ENCODE measurements around the gene FAM184A.

Gene FAM184A

GRCh38 chr6:118953391-118953790 is 125.1 kb downstream of the FAM184A start:
- no peak for DNase-seq

DNA sequence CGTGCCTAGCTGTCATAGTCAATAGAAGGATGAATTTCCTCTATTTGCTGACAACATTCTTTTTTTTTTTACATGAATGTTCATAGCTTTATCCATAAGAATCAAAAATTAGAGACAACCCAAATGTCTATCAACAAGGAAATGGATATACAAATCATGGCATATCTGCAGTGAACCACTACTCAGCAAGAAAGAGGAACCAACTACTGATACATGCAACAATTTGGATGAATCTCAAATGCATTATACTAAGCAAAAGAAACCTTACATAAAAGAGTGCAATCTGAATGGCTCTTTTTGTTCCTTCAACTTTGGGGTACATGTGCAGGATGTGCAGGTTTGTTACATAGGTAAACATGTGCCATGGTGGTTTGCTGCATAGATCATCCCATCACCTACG is 125.8 kb downstream of the FAM184A start:
- DNase-seq: no peak

- no peak for DNase-seq
Measured at GRCh38 chr6:118945217-118945616, 133.2 kb downstream of the FAM184A start.

- DNase-seq: no peak
Measured at GRCh38 chr6:118940770-118941169, 137.7 kb downstream of the FAM184A start.

- no peak for DNase-seq
Measured at GRCh38 chr6:118939683-118940082, 138.8 kb downstream of the FAM184A start.

DNA sequence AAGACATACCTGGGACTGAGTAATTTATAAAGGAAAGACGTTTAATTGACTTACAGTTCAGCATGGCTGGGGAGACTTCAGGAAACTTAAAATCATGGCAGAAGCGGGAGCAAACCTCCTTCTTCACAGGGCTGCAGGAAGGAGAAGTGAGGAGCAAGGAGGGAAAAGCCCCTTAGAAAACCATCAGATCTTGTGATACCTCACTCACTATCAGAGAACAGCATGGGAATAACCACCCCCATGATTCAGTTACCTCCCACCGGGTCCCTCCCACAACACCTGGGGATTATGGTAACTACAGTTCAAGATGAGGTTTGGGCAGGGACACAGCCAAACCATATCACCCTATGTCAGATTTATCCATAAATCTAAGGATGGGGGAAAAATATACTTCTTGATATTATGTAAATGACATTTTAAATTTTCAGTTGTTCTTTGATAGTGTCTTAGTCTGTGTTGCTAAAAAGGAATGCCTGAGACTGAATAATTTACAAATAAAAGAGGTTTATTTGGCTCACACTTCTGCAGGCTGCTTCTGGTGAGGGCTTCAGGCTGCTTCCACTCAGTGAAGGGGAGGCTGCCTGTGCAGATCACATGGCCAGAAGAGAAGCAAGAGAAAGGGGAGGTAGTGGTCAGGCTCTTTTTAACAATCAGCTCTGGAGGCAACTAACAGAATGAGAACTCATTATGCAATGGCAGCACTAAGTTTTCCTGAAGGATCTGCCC is 142.3 kb downstream of the FAM184A start:
- no peak for DNase-seq

GRCh38 chr6:118935331-118935668 is 143.2 kb downstream of the FAM184A start:
- DNase-seq: no peak

- DNase-seq: peak; percentile 48
Measured at GRCh38 chr6:118934461-118935330, 143.8 kb downstream of the FAM184A start, which contains the start of gene MCM9. TSS of gene MCM9 (minus strand) at chr6:118935159. CDS start at chr6:118931723, 3,436 bp downstream.

- DNase-seq: no peak
Measured at GRCh38 chr6:118933855-118934460, 144.5 kb downstream of the FAM184A start.

DNA sequence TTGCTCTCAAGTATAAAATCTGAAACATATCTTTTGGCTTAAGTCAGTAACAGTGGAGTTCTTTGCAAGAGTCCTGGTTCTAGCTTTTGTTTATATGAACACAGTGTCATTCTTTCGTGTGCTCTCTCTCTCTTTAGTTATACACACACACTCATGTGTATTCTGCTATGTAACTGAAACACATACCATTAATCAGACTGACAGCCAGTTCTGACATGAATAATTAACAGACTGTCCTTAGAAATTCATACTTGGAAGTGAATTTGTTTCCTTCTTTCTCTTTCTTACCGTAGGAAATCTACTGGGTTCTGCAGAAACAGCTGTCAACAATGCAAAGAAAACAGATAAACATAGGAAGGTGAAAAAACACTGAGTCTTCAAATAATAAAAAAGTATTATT is 146.0 kb downstream of the FAM184A start:
- DNase-seq: no peak

GRCh38 chr6:118931436-118931835 is 147.0 kb downstream of the FAM184A start:
- no peak for DNase-seq

DNA sequence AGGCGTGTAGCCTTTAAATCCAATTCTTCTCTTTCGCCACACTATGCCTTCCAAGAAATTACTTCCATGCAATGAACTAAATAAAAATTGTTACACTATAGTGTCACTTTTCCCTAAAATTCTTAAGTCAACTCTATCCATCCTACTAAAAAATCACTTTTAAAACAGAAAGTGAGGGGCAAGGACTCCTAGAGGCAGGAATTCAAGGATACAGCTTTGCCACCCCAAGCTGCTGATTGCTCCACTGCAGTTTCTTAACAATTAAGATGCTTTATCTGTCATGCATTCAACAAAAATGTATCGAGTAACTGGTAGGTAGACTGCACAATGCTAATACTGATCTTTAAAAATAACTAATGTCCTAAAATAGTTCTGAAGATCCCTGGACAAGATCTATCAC is 147.8 kb downstream of the FAM184A start:
- DNase-seq: no peak

DNA sequence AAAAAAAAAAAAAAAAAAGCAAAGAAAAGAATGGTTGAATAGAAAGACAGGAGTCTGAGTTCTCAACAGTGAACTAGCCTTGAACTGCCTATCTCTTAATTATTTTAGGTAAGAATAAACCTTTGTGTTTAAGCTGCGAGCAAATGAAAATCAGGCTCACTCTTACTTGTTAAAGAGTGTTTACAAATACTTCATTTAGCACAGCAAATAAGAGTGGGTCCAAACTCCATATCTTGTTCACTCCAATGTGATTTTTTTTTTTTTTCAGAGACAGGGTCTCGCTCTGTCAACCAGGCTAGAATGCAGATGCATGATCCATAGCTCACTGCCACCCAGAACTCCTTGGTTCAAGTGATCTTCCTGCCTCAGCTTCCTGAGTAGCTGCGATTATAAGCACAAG is 155.4 kb downstream of the FAM184A start:
- DNase-seq: no peak

GRCh38 chr6:118921084-118921483 is 157.4 kb downstream of the FAM184A start:
- no peak for DNase-seq

DNA sequence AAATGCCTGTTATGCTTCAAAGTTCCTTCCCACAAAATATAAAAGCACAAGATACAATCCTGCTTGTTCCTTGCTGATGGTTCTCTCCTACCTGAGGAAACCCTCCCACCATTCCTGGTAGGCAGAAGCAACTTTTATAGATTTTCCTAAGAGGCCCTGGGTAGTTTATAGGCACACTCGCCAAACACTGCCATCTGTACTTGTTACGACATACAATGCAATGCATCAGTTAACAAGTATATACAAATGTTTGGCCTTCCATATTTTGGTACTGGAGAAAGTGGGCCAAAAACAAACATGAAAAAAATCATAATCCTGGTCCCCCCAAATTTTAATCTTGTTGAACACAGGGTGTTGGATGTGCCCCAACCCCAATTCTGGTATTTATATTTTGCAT is 160.1 kb downstream of the FAM184A start:
- no peak for DNase-seq

GRCh38 chr6:118917546-118918328 is 160.7 kb downstream of the FAM184A start:
- no peak for DNase-seq

GRCh38 chr6:118914598-118914997 is 163.9 kb downstream of the FAM184A start:
- DNase-seq: no peak

GRCh38 chr6:118913161-118913560 is 165.3 kb downstream of the FAM184A start:
- DNase-seq: no peak

GRCh38 chr6:118912646-118913045 is 165.8 kb downstream of the FAM184A start:
- DNase-seq: no peak

Data from SHP77 treated with DMSO at 0.1 percent for 48 hours (cell line).